Endothelial cell (in vitro differentiated cells): ENCODE measurements around the gene CDH2. TPM values are rescaled to one million over a fixed set of nuclear protein-coding genes. Genes with fewer than 3 reads are reported as not detected.
A peak's percentile ranks its signal among the peaks of the same experiment; 100 is the strongest.

Experiments
- DNase-seq: peaks from one replicate; pipeline ENCODE4 v3.0.0; 2021; ENCODE audit warnings: low spot score
- H3K27ac Mint-ChIP-seq: one replicate; pipeline ENCODE4 v1.8.0; 2021; ENCODE audit warnings: mixed read lengths, inconsistent platforms; ENCODE audit not compliant: unreplicated experiment
- H3K27me3 Mint-ChIP-seq: one replicate; pipeline ENCODE4 v1.8.0; 2021; ENCODE audit warnings: mild to moderate bottlenecking, moderate library complexity, mixed read lengths, inconsistent platforms; ENCODE audit not compliant: unreplicated experiment
- H3K36me3 Mint-ChIP-seq: one replicate; pipeline ENCODE4 v1.8.0; 2021; ENCODE audit warnings: mild to moderate bottlenecking, low read depth, mixed read lengths, inconsistent platforms; ENCODE audit not compliant: unreplicated experiment
- H3K4me1 Mint-ChIP-seq: one replicate; pipeline ENCODE4 v1.8.0; 2021; ENCODE audit warnings: mild to moderate bottlenecking, mixed read lengths, inconsistent platforms; ENCODE audit not compliant: unreplicated experiment
- H3K4me3 Mint-ChIP-seq: one replicate; pipeline ENCODE4 v1.8.0; 2021; ENCODE audit warnings: mild to moderate bottlenecking, mixed read lengths, inconsistent platforms; ENCODE audit not compliant: unreplicated experiment
- H3K9me3 Mint-ChIP-seq: one replicate; pipeline ENCODE4 v1.8.0; 2021; ENCODE audit warnings: mixed read lengths, inconsistent platforms; ENCODE audit not compliant: unreplicated experiment
- total RNA-seq: library from RNA; stranded (reverse); fragmentation: NEBNext Ultra II Directional; extraction: Animal tissue kit (Norgen Biotek cat#: 25700); gene quantifications from one replicate; pipeline ENCODE4 v1.2.1, GENCODE V29; 2021; ENCODE audit not compliant: unreplicated experiment
- TF ChIP-seq, protein P1 (sequence below): fragments of 200-600 bp; sonication (generic); IDR thresholded peaks from one replicate; pipeline ENCODE4 v1.5.0; 2021; ENCODE audit warnings: antibody characterized with exemption; ENCODE audit not compliant: unreplicated experiment

CDH2 gene
- total RNA-seq, 1 donor from 2014 or later = 162 TPM

DNA sequence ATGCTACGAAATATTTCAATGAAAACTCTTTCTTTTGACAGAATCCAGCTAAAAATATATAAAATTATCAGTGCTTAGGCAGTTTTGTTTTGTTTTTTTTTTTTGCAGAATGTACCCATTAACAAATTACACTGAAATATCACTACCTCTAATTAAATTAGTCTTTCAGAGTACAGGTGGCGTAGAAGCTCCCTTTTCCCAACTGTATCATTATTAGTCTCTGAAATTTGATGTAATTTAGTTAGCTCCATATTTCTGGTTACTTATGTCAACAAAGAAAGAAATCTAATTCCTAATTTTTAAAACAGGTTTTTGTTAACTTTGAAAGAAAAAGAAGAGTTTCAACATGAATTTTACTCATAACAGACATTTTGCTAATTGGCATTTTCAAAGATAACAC lies 149.2 kb downstream of the CDH2 start:
- Mint-ChIP-seq H3K27ac (no peak overlapping the region), H3K36me3 (no peaks in the 10 kb centered on the region), H3K4me3 (no peak overlapping the region), H3K27me3 (peaks cover 1% of the 10 kb centered on the region), H3K4me1 (peaks cover 25% of the 10 kb centered on the region), H3K9me3 (no peaks in the 10 kb centered on the region)
- DNase-seq = no peak
- TF ChIP-seq, protein P1, sequence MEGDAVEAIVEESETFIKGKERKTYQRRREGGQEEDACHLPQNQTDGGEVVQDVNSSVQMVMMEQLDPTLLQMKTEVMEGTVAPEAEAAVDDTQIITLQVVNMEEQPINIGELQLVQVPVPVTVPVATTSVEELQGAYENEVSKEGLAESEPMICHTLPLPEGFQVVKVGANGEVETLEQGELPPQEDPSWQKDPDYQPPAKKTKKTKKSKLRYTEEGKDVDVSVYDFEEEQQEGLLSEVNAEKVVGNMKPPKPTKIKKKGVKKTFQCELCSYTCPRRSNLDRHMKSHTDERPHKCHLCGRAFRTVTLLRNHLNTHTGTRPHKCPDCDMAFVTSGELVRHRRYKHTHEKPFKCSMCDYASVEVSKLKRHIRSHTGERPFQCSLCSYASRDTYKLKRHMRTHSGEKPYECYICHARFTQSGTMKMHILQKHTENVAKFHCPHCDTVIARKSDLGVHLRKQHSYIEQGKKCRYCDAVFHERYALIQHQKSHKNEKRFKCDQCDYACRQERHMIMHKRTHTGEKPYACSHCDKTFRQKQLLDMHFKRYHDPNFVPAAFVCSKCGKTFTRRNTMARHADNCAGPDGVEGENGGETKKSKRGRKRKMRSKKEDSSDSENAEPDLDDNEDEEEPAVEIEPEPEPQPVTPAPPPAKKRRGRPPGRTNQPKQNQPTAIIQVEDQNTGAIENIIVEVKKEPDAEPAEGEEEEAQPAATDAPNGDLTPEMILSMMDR = no peak

DNA sequence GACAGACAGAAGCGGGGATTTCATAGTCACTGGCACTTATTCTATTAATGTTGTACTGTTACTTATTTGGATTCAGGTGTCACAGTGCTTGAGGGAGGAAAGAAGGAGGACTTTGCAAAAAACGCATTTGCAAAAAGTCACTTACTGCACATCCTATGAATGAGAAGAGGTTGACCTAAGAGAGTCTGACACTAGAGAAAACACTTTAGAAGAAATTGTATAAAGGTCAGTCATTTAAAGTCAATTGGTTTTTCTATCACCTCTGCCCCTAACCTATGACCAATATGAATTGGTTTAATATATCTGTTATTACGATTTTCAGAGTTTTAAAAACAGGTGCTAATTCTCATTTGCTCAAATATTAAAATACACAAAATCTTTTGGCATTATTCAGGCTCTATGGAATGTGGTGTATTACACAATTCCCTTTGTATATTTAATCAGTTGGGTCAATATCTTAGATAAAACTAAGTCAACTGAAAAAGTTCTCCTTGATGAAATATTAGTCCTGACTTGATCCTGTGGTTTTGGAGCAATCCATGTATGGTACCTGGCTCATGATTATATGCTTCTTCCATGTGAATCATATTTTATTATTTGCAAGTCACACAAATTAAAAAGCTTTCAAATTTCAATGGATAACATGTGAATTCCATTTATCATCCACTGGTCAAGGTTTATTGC lies 157.4 kb downstream of the CDH2 start:
- no peaks in the 10 kb centered on the region for H3K36me3 Mint-ChIP-seq
- no peak overlapping the region for H3K4me3 Mint-ChIP-seq
- H3K9me3 Mint-ChIP-seq = no peaks in the 10 kb centered on the region
- no peak for DNase-seq
- H3K27ac Mint-ChIP-seq = no peak overlapping the region
- peaks cover 2% of the 10 kb centered on the region for H3K27me3 Mint-ChIP-seq
- TF ChIP-seq, protein P1 = no peak
- no peaks in the 10 kb centered on the region for H3K4me1 Mint-ChIP-seq

DNA sequence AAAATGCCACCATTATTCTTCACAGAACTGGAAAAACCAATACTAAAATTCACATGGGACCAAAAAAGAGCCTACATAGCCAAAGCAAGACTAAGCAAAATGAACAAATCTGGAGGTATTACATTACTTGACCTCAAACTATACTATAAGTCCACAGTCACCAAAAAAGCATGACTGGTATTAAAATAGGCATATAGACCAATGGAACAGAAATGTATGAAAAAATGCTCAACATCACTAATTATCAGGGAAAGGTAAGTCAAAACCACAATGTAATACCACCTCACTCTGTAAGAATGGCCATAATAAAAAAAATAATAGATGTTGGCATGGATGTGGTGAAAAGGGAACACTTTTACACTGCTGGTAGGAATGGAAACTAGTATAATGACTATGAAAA lies 158.6 kb downstream of the CDH2 start:
- H3K9me3 Mint-ChIP-seq = no peaks in the 10 kb centered on the region
- TF ChIP-seq, protein P1 = no peak
- H3K36me3 Mint-ChIP-seq = no peaks in the 10 kb centered on the region
- no peak overlapping the region for H3K27ac Mint-ChIP-seq
- peaks cover 2% of the 10 kb centered on the region for H3K27me3 Mint-ChIP-seq
- H3K4me3 Mint-ChIP-seq = no peak overlapping the region
- H3K4me1 Mint-ChIP-seq = no peaks in the 10 kb centered on the region
- no peak for DNase-seq

GRCh38 chr18:28015671-28016070 lies 161.3 kb downstream of the CDH2 start:
- H3K36me3 Mint-ChIP-seq = no peaks in the 10 kb centered on the region
- no peaks in the 10 kb centered on the region for H3K9me3 Mint-ChIP-seq
- TF ChIP-seq, protein P1 = no peak
- H3K4me1 Mint-ChIP-seq = no peaks in the 10 kb centered on the region
- no peak for DNase-seq
- peaks cover 2% of the 10 kb centered on the region for H3K27me3 Mint-ChIP-seq
- no peak overlapping the region for H3K4me3 Mint-ChIP-seq
- no peak overlapping the region for H3K27ac Mint-ChIP-seq

DNA sequence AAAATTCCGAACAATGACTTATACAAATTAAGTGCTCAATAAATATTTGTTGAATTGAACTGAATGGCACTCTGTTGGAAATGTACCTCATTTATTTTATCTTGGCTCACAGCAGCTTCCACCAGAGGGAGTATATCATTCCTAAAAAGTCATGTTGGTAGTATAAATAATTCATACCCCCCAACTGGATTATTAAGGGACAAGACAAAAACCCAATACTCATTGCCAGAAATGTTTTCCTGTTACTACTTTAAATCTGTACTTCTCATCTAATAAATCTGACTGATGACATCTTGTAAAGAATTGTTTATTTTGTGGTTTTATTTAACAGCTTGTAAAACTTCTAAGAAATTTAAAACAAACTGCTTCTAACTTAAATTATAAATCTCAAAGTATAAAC lies 163.9 kb downstream of the CDH2 start:
- Mint-ChIP-seq H3K4me3 (no peak overlapping the region), H3K36me3 (peaks cover 12% of the 10 kb centered on the region), H3K4me1 (no peaks in the 10 kb centered on the region), H3K27me3 (peaks cover 2% of the 10 kb centered on the region), H3K9me3 (no peaks in the 10 kb centered on the region), H3K27ac (no peak overlapping the region)
- TF ChIP-seq, protein P1 = peak; percentile 34
- no peak for DNase-seq
